ENCODE data around the gene GABRB1.
"Not testable (repeated sequence)": the region's sequence is repeated elsewhere in the genome, so short reads cannot be mapped to it uniquely, and the experiment has no call there.

GRCh38 chr4:47290873-47291272 lies 259.5 kb downstream of the GABRB1 start:
- TF ChIP-seq EZH2 (IDR thresholded peaks at IDR 0.05; ENCODE audit: low read depth, low read length, severe bottlenecking); CTCF (IDR thresholded peaks at IDR 0.05; ENCODE audit: control extremely low read depth in 1 of 3, insufficient read depth in 1 of 3, low read depth in 1 of 3, low read length in 3 of 3): not testable (repeated sequence)

Measured in H1 (cell line).